Panc1 (cell line): Measurements from ENCODE around the gene NECTIN1. TPM values are rescaled to one million over a fixed set of nuclear protein-coding genes. Genes with fewer than 3 reads are reported as not detected.

Source experiments
- ATAC-seq: fragments of 200-7000 bp; cut with Tn5 transposase; 2 replicates; pipeline ENCODE4 v1.9.1; 2020; ENCODE audit warnings: mild to moderate bottlenecking, moderate library complexity
- BruUV-seq: library from RNA; stranded (reverse); fragments of 400-500 nt; replicated peaks from 2 replicates; lab custom pipeline; 2021; lab: Mats Ljungman, UMichigan
- CTCF ChIA-PET: fragments of 300-600 bp; sonication (Branson Sonifier 250); formaldehyde crosslinking; loops from one replicate; lab custom pipeline; 2022; ENCODE audit warnings: antibody characterized with exemption; lab: Charles Lee
- POLR2A ChIA-PET: fragments of 300-600 bp; sonication (Branson Sonifier 250); formaldehyde crosslinking; loops from one replicate; lab custom pipeline; 2022; ENCODE audit warnings: antibody characterized with exemption; lab: Charles Lee
- DNase-seq: peaks from one replicate; pipeline ENCODE4 v3.0.0-alpha.2; 2010; ENCODE audit warnings: low read depth, low spot score
- H3K27ac ChIP-seq: 2 replicates; pipeline ENCODE4 v1.5.1; 2011; ENCODE audit warnings: mild to moderate bottlenecking, low read length, inconsistent platforms
- H3K27me3 ChIP-seq: fragments of 200-500 bp; sonication (Bioruptor generic); 2 replicates; pipeline ENCODE4 v1.6.0; 2014; ENCODE audit warnings: low read length, inconsistent platforms; ENCODE audit not compliant: control insufficient read depth, insufficient read depth
- H3K36me3 ChIP-seq: fragments of 200-500 bp; sonication (Bioruptor generic); 2 replicates; pipeline ENCODE4 v1.5.1; 2014; ENCODE audit warnings: inconsistent platforms, mild to moderate bottlenecking, low read length, moderate library complexity; ENCODE audit not compliant: control insufficient read depth, insufficient read depth
- H3K4me1 ChIP-seq: 2 replicates; pipeline ENCODE4 v1.5.1; 2011; ENCODE audit warnings: inconsistent platforms, mild to moderate bottlenecking, low read length, moderate library complexity; ENCODE audit not compliant: control insufficient read depth, insufficient read depth
- H3K4me3 ChIP-seq, 2 experiments: 2 replicates each; pipeline ENCODE4 v1.5.1; 2011 to 2012; ENCODE audit warnings: low read depth in 2 of 2, low read length in 2 of 2, mild to moderate bottlenecking in 2 of 2, inconsistent platforms in 1 of 2, moderate library complexity in 1 of 2
- H3K9me3 ChIP-seq: fragments of 200-500 bp; sonication (Bioruptor generic); 2 replicates; pipeline ENCODE4 v1.5.1; 2014; ENCODE audit warnings: low read depth, mild to moderate bottlenecking, inconsistent platforms, low read length, moderate library complexity; ENCODE audit not compliant: control insufficient read depth, insufficient read depth
- POLR2AphosphoS5 ChIP-seq: IDR thresholded peaks from 2 replicates; pipeline ENCODE4 v1.6.1; 2012; ENCODE audit warnings: mild to moderate bottlenecking, low read depth, low read length, moderate library complexity
- SIN3A ChIP-seq: IDR thresholded peaks from 2 replicates; pipeline ENCODE4 v1.6.1; 2012; ENCODE audit warnings: low read depth, mild to moderate bottlenecking, low read length, moderate library complexity, borderline replicate concordance; ENCODE audit not compliant: insufficient read depth
- TCF7L2 ChIP-seq: IDR thresholded peaks from 2 replicates; pipeline ENCODE4 v1.6.1; 2011; ENCODE audit warnings: mild to moderate bottlenecking, low read depth, low read length, inconsistent platforms
- in situ Hi-C: cut with HindIII; loops from 2 replicates; pipeline ENCODE4 v1.10.0; 2016; ENCODE audit warnings: low sequenced_read_pairs, low pct_unique_long_range_greater_than_20kb
- intact Hi-C: fragments of 100-400 bp; cut with micrococcal nuclease; formaldehyde crosslinking; loops from one replicate; pipeline ENCODE4 v1.10.0; 2022; ENCODE audit not compliant: unreplicated experiment
- total RNA-seq: library from RNA; stranded (reverse); gene quantifications from one replicate; pipeline ENCODE4 v1.2.1, GENCODE V29; 2021; ENCODE audit not compliant: unreplicated experiment
- TF ChIP-seq, protein P1 (sequence below): fragments of 450-650 bp; IDR thresholded peaks from 2 replicates; pipeline ENCODE4 v1.5.1; 2017; ENCODE audit warnings: mild to moderate bottlenecking
- TF ChIP-seq, protein P2 (sequence below), 2 experiments: IDR thresholded peaks; 2 replicates each; pipeline ENCODE4 v1.6.1; 2011 to 2012; ENCODE audit warnings: low read depth in 2 of 2, control low read depth in 1 of 2, low read length in 1 of 2, mild to moderate bottlenecking in 1 of 2, moderate library complexity in 1 of 2; ENCODE audit not compliant: insufficient read depth in 1 of 2

Gene NECTIN1
- total RNA-seq, 1 experiment from 2014 or later: 14.6 TPM

DNA sequence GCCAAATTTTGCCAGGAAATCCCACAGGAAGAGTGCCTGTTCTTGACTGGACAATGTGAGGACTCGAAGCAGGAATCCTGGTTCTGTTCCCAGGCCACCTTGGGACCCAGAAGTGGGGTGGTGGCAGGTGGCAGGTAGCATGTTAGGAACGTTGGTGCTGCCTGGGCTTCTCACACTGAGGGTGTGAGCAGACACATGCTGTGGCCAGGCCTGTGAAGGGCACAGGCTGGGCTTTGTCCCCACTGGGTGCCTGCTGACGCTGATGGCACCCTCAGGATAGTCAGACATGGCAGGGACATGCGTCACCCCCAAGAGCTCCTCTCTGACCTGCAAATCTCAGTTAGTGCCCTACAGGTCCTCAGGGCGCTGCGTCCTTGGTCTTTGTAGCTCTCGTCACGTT is 21.1 kb upstream of the NECTIN1 start:
- H3K4me1 ChIP-seq: no peaks in the 10 kb centered on the region
- ChIA-PET POLR2A (no interaction called here), CTCF (no interaction called here)
- intact Hi-C loops (no loop called here), in situ Hi-C loops (no loop called here)
- H3K27ac ChIP-seq: no peak overlapping the region
- peaks cover 20% of the 10 kb centered on the region; the same call in 1 of the 2 replicates for H3K27me3 ChIP-seq
- H3K9me3 ChIP-seq: no peaks in the 10 kb centered on the region
- no peak for TF ChIP-seq POLR2AphosphoS5
- TF ChIP-seq, protein P1, sequence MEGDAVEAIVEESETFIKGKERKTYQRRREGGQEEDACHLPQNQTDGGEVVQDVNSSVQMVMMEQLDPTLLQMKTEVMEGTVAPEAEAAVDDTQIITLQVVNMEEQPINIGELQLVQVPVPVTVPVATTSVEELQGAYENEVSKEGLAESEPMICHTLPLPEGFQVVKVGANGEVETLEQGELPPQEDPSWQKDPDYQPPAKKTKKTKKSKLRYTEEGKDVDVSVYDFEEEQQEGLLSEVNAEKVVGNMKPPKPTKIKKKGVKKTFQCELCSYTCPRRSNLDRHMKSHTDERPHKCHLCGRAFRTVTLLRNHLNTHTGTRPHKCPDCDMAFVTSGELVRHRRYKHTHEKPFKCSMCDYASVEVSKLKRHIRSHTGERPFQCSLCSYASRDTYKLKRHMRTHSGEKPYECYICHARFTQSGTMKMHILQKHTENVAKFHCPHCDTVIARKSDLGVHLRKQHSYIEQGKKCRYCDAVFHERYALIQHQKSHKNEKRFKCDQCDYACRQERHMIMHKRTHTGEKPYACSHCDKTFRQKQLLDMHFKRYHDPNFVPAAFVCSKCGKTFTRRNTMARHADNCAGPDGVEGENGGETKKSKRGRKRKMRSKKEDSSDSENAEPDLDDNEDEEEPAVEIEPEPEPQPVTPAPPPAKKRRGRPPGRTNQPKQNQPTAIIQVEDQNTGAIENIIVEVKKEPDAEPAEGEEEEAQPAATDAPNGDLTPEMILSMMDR: no peak
- TF ChIP-seq, protein P2, sequence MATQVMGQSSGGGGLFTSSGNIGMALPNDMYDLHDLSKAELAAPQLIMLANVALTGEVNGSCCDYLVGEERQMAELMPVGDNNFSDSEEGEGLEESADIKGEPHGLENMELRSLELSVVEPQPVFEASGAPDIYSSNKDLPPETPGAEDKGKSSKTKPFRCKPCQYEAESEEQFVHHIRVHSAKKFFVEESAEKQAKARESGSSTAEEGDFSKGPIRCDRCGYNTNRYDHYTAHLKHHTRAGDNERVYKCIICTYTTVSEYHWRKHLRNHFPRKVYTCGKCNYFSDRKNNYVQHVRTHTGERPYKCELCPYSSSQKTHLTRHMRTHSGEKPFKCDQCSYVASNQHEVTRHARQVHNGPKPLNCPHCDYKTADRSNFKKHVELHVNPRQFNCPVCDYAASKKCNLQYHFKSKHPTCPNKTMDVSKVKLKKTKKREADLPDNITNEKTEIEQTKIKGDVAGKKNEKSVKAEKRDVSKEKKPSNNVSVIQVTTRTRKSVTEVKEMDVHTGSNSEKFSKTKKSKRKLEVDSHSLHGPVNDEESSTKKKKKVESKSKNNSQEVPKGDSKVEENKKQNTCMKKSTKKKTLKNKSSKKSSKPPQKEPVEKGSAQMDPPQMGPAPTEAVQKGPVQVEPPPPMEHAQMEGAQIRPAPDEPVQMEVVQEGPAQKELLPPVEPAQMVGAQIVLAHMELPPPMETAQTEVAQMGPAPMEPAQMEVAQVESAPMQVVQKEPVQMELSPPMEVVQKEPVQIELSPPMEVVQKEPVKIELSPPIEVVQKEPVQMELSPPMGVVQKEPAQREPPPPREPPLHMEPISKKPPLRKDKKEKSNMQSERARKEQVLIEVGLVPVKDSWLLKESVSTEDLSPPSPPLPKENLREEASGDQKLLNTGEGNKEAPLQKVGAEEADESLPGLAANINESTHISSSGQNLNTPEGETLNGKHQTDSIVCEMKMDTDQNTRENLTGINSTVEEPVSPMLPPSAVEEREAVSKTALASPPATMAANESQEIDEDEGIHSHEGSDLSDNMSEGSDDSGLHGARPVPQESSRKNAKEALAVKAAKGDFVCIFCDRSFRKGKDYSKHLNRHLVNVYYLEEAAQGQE (IDR thresholded peaks at IDR 0.05; ENCODE audit: insufficient read depth in 1 of 2, low read depth in 2 of 2, low read length in 1 of 2): no peak
- no peak for TF ChIP-seq SIN3A
- no peak for TF ChIP-seq TCF7L2
- no peaks in the 10 kb centered on the region for H3K36me3 ChIP-seq
- ATAC-seq (no peak), DNase-seq (no peak)
- no peak overlapping the region for H3K4me3 ChIP-seq
- no TSS peak for BruUV-seq

DNA sequence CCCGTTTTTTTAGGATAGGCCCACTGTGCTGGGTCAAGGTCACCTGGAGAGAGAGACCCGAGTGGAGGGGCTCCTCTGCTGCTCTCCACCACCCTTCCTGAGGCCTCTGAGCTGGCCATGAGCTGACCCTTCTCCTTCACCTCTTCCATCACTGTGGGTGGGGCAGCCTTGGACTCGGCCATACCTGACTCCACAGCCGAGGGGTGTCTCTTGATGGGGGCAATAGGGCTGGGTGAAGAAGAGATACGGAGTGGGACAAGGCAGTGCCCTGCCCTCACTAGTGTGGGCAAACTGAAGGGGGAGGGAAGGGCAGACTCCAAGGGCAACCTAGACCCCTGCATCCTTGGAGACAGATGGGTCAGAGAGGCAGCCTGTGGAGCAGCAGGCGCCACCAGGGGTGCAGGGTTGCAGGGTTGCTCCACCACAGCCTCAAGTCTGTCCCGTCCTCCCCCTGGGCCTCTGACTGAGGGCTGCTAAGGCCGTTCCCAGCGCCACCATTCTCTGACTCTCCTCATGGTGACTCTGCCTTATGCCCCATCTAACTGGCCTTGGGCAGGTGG is 20.1 kb upstream of the NECTIN1 start:
- intact Hi-C loops (no loop called here), in situ Hi-C loops (no loop called here)
- TF ChIP-seq SIN3A (no peak), TCF7L2 (no peak), POLR2AphosphoS5 (no peak)
- TF ChIP-seq, protein P1: no peak
- TF ChIP-seq, protein P2 (IDR thresholded peaks at IDR 0.05; ENCODE audit: insufficient read depth in 1 of 2, low read depth in 2 of 2, low read length in 1 of 2): no peak
- ATAC-seq (no peak), DNase-seq (no peak)
- Histone ChIP-seq H3K27ac (no peak overlapping the region), H3K27me3 (peaks cover 16% of the 10 kb centered on the region; the same call in 1 of the 2 replicates), H3K4me1 (no peaks in the 10 kb centered on the region), H3K4me3 (no peak overlapping the region), H3K9me3 (no peaks in the 10 kb centered on the region), H3K36me3 (no peaks in the 10 kb centered on the region)
- ChIA-PET CTCF (no interaction called here), POLR2A (interaction anchor here (0.5 kb wide), 1 partner anchor 543 kb away, joined by 13 read pairs; the partner anchor contains the start of gene CBL)
- BruUV-seq: no TSS peak
